T-helper 2 cell (primary cell): ENCODE measurements around the gene ZNF778.

Experiments used
- DNase-seq, 5 experiments: peaks; one replicate each; pipeline versions ENCODE4 v3.0.0 to v3.0.0-alpha.2; 2012 to 2022
- total RNA-seq, 2 donors: gene quantifications; one replicate each; lab custom pipeline; 2026; lab: John Stamatoyannopoulos, UW

Gene ZNF778
- total RNA-seq: 8.7 to 14.7 reads per million in 2 donors

DNA sequence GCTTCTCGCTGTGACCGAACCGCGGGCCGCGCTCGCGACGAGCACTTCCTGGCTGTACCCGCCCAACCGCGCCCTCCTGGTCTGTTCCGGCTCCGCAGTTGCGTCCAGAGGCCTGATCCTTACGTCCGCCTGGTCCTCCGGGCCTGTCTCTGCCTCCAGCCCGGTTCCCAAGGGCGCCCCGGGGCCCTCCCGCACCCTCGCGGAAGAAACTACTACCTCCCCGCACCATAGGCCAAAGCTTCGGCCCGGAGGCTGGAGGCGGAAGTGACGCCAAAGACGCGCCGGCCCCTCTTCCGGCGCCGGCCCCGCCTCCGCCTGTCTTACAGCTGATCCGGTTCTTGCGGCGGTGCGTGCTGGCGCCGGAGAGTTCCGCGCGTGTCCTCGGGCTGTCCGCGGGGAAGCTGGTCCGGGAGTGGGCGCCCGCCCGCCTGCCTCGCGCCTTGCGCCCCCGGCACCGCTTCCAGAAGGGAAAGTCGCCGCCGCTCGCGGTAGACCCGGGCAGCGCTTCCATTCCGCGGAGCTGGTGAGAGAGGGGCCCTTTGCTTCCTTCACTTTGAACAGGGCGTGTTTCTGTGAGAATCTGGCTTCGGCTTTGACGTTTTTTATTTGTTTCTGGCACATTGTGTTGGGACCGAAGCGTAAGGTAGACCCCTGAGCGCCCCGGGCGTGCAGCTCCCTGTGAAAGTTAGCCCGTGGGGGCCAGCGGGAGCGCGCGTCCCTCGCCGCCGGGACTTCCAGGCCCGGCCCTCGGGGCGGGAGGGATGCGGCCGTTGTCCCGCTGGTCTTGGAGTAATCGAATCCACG is at the start of gene ZNF778:
Gene ZNF778, plus strand, starts transcription at position 316 of the 804 bp plus-strand sequence. CDS start 3,425 bp downstream, outside the sequence.
- DNase-seq: peak; percentile 68 to 90 (median 78)

- no peak for DNase-seq
Measured at GRCh38 chr16:89168381-89169189, 48.9 kb upstream of the ZNF778 start.

- DNase-seq: no peak
Measured at GRCh38 chr16:89169778-89170177, 47.7 kb upstream of the ZNF778 start.

GRCh38 chr16:89170346-89171215 is 46.9 kb upstream of the ZNF778 start:
- DNase-seq: no peak

DNA sequence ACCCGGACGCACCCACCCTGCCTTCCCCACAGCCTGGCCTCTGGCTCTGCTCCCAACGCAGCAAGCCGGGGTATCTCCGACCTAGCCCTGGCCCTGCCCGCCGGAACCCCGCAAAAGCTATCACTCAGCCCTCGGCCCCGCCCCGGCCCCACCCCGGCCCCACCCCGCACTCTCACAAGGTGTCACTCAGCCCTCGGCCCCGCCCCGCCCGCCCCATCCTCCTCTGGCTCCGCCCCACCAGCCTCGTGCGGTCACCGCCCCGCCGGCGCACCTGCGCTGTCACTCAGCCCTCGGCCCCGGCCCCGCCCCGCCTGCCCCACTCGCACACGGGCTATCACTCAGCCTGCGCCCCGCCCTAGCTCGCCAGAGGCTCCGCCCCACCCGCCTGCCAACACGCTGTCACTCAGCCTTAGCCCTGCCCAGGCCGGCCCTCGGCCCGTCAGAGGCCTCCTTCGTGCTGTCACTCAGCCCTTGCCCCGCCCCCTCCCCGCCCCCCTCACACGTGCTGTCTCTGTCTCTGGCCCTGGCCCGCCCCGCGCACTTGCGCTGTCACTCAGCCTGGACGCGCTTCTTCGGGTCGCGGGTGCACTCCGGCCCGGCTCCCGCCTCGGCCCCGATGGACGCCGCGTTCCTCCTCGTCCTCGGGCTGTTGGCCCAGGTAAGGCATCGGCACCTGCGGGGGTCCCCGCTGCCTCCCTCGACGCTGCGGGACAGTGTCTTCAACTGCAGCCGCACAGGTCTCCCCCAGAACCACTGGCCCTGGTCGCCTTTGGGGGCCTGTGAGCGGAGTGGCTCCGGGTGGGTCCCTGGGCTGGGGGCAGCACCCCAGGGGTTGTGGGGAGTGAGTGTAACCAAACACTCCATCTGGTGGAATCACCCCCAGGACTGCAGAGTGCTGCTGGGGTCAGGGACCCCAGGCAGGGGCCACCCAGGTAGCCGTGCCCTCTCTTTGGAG is 46.0 kb upstream of the ZNF778 start, which contains the start of gene CDH15:
Gene CDH15, plus strand, starts transcription at position 533 of the 955 bp plus-strand sequence. Its CDS starts 84 bp downstream, at position 617.
- DNase-seq: peak; percentile 86 to 97 (median 94)

GRCh38 chr16:89172171-89172527 is 45.4 kb upstream of the ZNF778 start:
- DNase-seq: no peak

- no peak for DNase-seq
Measured at GRCh38 chr16:89172528-89173173, 44.9 kb upstream of the ZNF778 start.

- DNase-seq: no peak
Measured at GRCh38 chr16:89173174-89173921, 44.2 kb upstream of the ZNF778 start.

- DNase-seq: no peak
Measured at GRCh38 chr16:89174055-89174827, 43.3 kb upstream of the ZNF778 start.

DNA sequence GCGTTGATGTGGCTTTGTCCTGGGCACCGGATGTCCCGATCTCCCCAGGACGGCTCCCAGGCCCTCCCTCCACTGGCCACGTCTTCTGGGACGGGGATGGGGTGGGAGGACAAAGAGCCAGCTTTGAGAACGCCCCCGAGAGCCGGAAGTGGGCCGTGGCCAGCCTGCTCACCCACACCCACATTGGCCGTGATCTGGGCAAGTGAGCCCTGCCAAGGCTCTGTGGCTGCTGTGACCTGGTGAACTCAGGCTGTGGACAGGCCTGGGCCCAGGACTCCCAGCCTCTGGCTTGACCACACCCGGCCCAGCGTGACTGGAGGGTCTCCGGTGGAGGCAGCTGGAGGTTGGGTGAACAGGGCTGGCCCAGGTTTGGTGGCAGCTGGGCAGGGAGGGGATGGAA is 42.6 kb upstream of the ZNF778 start:
- DNase-seq: no peak

- DNase-seq: no peak
Measured at GRCh38 chr16:89175280-89176146, 42.0 kb upstream of the ZNF778 start.

DNA sequence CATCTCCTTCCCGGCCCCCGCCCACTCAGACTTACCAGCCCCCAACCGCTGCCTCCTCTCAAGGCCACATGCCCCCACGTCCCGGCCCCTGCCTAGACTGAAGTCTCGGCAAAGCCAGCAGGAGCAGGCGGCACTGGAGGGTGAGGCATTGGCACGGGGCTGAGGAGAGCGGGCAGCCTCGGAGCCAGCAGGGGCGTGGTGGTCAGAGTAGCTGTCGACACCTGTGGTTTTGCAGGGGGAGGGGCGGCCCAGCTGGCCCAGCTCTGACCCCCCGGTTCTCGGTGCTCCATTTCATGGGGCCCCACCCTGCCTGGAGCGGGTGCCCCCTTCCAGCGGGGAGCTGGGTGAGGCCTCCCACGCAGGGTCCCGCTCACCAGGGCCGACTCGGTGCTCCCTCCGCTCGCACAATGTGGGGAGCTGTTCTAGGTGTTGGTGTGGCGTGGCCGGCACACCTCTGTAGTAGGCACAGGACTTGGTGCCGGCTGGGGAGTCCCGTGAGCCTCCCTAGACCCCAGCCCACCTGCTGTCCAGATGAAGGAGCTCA is 41.3 kb upstream of the ZNF778 start:
- DNase-seq: no peak

DNA sequence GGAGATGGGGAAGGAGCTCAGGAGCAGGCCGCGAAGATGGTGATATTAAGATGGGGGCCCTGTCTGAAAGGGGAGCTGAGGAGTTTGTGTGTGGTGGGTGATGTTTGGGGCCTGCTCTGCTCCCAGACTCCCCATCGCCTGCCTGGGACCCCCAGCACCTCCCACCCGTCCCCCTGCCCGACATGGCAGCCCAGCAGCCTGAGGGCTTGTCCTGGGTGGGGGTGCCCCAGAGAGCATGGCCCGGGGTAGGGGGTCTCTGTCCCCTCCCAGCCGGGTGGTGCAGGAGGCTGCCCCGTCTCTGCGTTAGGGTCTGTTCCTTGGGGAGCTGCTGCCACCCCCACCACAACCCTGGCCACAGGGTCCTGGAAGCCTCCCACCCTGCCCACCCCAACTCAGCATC is 40.8 kb upstream of the ZNF778 start:
- no peak for DNase-seq

- DNase-seq: no peak
Measured at GRCh38 chr16:89177501-89177900, 40.0 kb upstream of the ZNF778 start.

DNA sequence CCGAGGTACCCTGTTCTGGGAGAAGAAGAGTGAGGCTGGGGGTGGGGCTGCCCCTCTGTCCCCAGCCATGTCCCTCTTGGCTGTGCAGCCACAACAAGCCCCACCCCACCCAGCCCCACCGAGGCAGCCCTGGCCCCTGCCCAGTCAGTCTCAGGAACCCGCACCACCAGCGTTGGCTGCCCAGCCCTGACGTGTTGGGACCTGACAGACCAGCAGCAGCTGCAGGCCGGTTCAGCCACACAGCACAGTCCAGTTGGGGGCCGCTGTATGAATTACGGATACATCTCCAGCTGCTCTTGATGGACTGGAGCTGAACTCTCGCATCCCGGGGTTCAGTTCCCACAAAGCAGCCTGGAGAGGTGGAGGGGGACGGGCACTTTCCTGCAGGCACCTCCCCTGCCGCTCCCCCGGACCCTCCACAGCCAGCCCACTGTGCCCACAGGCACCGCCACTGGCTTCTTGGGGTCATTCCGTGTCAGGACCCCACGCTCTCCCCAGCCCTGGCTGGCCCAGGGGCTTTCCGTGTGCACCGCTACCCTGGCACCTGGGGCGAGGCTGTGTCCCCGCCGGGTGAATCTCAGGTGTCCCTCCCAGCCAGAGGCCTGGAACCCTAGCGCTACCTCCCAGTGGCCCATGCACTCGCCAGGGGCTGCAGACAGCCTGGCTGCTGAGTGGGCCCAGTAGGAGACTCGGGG is 38.9 kb upstream of the ZNF778 start:
- DNase-seq: no peak

GRCh38 chr16:89179148-89179484 is 38.4 kb upstream of the ZNF778 start:
- no peak for DNase-seq

DNA sequence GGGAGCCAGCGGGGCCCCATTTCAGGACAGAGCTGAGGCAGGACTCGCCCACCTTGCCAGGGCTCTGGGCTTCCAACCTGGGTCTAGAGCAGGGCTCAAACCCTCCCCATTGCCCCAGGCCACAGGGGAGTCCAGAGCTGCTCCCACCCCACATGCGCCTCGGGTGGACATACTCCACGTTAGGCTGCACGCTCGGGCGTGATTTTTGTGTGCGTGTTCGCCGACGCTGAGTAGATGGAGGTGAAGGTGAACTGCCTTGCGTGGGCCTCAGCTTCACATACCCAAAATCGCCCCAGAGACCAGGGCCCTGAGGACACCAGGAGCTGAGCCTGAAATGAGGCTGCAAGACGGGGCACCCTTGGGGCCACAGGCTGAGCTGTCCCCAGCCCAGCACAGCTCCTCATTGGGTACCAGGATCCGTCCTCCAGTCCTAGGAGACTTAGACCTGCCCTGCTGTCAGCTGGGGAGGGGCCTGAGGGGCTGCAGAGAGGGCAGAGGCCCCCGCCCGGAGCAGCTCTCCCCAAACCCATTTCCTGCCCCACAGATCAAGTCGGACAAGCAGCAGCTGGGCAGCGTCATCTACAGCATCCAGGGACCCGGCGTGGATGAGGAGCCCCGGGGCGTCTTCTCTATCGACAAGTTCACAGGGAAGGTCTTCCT is 37.7 kb upstream of the ZNF778 start:
- DNase-seq: no peak
